WI38 (cell line): Measurements from ENCODE around the gene RASGRP1.

Experiments used
- H3K4me3 ChIP-seq: 2 replicates; pipeline ENCODE4 v1.5.1; 2011; ENCODE audit warnings: low read depth, mild to moderate bottlenecking, control low read depth, low read length
- TF ChIP-seq, protein P1 (sequence below): IDR thresholded peaks from 2 replicates; pipeline ENCODE4 v1.5.1; 2012; ENCODE audit warnings: low read depth, mild to moderate bottlenecking, control low read depth, low read length

The RASGRP1 gene

GRCh38 chr15:38605744-38606143 lies 41.1 kb upstream of the RASGRP1 start:
- H3K4me3 ChIP-seq: no peak overlapping the region

GRCh38 chr15:38603672-38604071 lies 39.1 kb upstream of the RASGRP1 start:
- H3K4me3 ChIP-seq: no peak overlapping the region
- TF ChIP-seq, protein P1, sequence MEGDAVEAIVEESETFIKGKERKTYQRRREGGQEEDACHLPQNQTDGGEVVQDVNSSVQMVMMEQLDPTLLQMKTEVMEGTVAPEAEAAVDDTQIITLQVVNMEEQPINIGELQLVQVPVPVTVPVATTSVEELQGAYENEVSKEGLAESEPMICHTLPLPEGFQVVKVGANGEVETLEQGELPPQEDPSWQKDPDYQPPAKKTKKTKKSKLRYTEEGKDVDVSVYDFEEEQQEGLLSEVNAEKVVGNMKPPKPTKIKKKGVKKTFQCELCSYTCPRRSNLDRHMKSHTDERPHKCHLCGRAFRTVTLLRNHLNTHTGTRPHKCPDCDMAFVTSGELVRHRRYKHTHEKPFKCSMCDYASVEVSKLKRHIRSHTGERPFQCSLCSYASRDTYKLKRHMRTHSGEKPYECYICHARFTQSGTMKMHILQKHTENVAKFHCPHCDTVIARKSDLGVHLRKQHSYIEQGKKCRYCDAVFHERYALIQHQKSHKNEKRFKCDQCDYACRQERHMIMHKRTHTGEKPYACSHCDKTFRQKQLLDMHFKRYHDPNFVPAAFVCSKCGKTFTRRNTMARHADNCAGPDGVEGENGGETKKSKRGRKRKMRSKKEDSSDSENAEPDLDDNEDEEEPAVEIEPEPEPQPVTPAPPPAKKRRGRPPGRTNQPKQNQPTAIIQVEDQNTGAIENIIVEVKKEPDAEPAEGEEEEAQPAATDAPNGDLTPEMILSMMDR: no peak

More at GRCh38 chr15:38605744-38606143, 41.1 kb upstream of the RASGRP1 start:
- TF ChIP-seq, protein P1: no peak

DNA sequence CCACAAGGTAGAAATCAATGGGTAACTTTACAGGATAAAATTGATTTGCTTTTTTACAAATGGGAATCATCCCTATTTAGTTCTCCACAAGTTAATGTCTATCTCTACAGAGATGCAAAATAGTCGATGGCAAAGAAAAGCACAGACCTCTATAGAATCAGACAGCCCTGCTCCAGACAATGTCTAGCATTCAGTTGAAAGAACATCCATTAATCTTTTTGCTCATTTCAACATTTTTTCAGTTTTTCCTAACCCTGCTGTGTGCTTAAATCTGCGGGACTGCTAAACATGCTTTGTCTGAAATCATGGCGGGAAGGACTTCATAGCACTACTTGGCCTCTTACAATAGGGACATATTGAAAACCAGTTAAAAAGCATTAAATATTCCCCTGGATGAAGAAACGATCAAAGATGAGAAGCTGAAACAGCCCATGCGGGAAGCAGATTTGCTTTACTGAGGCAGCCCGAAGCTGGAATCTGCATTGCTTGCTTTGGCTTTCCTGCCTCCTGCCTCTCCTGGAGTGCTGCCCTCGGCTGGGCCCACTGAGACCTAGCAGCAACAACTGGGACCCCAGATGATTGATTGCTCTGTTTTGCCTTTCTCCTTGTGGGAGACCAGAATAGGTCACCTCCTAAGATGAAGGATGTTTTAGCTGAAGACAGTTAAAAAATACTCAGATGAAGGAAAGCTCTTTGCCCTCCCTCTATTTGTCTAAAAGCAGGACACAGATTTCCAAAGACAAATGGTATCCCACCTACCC lies 38.5 kb upstream of the RASGRP1 start:
- H3K4me3 ChIP-seq: no peak overlapping the region
- TF ChIP-seq, protein P1: no peak

GRCh38 chr15:38600236-38600635 lies 35.6 kb upstream of the RASGRP1 start:
- TF ChIP-seq, protein P1: no peak
- H3K4me3 ChIP-seq: no peak overlapping the region

- H3K4me3 ChIP-seq: no peak overlapping the region
Measured at GRCh38 chr15:38598749-38599148, 34.1 kb upstream of the RASGRP1 start.

GRCh38 chr15:38597219-38597800 lies 32.7 kb upstream of the RASGRP1 start:
- TF ChIP-seq, protein P1: no peak
- H3K4me3 ChIP-seq: no peak overlapping the region

More at GRCh38 chr15:38598749-38599148, 34.1 kb upstream of the RASGRP1 start:
- TF ChIP-seq, protein P1: no peak

DNA sequence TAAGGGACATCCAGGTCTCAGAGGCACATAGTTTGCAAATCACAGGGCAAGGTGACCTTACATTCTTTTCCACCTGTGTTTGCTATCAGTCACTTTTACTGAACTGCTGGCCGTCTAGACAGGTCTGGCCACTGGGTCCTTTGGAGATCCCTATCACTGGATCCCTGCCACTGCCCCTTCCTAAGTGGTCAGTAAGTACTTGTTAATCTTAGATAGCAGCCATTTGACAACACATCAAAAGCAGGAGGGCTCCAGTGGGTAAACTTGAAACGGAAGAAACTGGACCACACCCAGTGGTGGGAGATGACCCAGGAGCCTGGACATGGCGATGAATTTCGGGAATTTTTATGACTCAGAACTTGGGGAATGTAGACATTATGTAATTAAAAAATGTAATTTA lies 28.9 kb upstream of the RASGRP1 start:
- TF ChIP-seq, protein P1: no peak
- H3K4me3 ChIP-seq: no peak overlapping the region
